T-helper 22 cell (primary cell): ENCODE data around the gene MYO3B.
"Not testable (repeated sequence)": the region's sequence is repeated elsewhere in the genome, so short reads cannot be mapped to it uniquely, and the experiment has no call there.

Source experiments
- DNase-seq: peaks from one replicate; pipeline ENCODE4 v3.0.0-alpha.2; 2020; ENCODE audit warnings: low read depth

Gene MYO3B

GRCh38 chr2:170339750-170340692, 162.1 kb downstream of the MYO3B start:
- no peak for DNase-seq

GRCh38 chr2:170340693-170341068, 162.7 kb downstream of the MYO3B start:
- DNase-seq: no peak

- DNase-seq: no peak
Measured at GRCh38 chr2:170341684-170342623, 164.0 kb downstream of the MYO3B start.

- no peak for DNase-seq
Measured at GRCh38 chr2:170344663-170345346, 166.9 kb downstream of the MYO3B start.

DNA sequence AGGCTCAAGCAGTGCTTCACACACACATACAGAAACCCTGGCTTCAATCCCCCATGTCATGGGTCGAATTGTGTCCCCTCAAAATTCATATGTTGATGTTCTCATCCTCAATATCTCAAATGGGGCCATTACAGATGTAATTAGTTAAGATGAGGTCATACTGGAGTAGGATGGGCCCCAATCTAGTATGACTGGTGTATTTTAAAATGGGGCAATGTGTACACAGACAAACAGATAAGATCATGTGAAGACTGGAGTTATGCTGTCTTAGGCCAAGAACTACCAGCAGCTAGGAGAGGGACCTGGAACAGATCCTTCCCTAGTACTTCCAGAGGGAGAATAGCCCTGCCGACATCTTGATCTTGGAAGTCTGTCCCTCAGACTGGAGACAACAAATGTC, 167.7 kb downstream of the MYO3B start:
- no peak for DNase-seq

DNA sequence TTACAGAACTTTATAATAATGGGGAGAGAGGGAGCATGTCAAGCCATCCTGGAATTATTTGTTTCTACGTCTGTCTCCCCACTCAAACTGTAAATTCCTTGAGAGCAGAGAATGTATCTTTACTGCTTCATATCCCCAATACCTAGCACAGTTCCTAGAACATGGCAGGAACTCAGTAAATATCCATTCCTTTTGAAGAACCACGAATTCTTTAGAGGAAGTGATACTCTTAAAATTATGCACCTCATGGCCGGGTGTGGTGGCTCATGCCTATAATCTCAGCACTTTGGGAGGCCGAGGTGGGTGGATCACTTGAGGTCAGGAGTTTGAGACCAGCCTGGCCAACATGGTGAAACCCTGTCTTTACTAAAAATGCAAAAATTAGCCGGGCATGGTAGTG, 171.3 kb downstream of the MYO3B start:
- not testable (repeated sequence) for DNase-seq

GRCh38 chr2:170350929-170351826, 173.2 kb downstream of the MYO3B start:
- no peak for DNase-seq

GRCh38 chr2:170353723-170354122, 175.8 kb downstream of the MYO3B start:
- no peak for DNase-seq

- DNase-seq: no peak
Measured at GRCh38 chr2:170354388-170354787, 176.4 kb downstream of the MYO3B start.

- DNase-seq: no peak
Measured at GRCh38 chr2:170354855-170355780, 177.2 kb downstream of the MYO3B start.

DNA sequence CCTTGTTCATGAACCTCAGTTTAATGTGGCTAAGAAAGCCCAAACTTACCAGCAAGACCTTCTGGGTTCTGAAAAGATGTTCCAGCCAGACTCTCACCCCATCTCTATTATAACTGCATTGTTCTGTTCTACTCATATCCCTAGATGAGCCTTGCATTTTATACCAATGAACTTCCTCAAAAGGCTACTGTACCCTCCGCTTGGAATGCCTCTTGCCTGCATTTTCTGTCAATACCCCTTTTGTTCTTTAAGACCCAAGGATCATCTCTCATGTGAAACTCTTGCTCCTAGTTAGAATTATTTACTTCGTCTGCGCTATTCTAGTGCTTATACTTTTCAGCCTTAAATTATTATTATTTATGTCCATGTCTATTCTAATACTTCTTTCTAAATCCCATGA, 181.5 kb downstream of the MYO3B start:
- no peak for DNase-seq

GRCh38 chr2:170360546-170361089, 182.7 kb downstream of the MYO3B start:
- DNase-seq: no peak

- peak; percentile 3 for DNase-seq
Measured at GRCh38 chr2:170361090-170361936, 183.4 kb downstream of the MYO3B start.

DNA sequence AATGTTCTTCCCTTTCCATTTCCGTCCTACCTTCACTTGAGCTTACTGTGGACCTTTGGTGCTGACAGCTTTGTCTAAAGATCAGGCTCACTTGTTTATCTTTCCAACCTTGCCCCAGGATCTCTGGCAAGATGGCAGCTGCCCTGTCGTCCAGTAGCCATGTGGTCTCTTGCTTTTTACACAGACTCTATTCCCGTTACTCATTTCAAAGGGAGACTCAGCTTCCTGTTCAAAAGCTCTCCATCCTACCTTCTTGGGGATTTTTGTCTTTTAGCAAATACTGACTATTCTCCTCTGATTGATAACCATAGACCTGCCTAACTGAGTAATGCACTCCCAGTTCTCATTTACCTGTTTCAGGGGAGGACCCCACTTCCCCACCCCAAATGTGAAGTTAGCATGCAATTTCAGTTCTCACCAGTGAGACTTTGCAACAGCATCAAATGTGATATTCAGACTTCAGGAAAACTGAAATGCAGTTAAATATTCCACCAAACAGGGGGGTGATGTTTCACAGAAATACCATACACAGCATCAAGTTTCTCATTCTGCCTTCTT, 184.4 kb downstream of the MYO3B start:
- DNase-seq: no peak

GRCh38 chr2:170362871-170363631, 185.1 kb downstream of the MYO3B start:
- DNase-seq: no peak

GRCh38 chr2:170365003-170365402, 187.1 kb downstream of the MYO3B start:
- no peak for DNase-seq

- DNase-seq: no peak
Measured at GRCh38 chr2:170365686-170366085, 187.7 kb downstream of the MYO3B start.

DNA sequence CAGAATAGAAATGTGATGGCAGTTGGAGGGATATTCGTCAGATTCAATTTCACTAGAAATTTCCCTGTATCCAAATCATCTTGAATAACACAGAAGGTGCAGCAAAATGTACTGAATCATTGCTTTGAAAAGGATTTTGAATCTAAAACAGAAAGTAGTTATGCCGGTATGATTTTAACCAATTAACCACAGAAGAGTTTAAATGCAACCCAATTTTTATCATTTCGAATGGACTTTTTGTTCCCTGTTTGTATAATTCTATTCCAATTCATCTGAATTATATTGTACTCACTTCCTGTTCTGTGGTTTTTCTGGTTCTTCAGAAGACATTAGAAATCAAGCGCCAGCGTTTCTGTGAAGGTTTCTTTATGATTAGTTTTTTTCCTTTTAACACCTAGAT, 190.4 kb downstream of the MYO3B start:
- no peak for DNase-seq
